HG03095 (cell line): ENCODE results near the gene HDAC2.
A peak's percentile ranks its signal among the peaks of the same experiment; 100 is the strongest.
"Not testable (repeated sequence)": the region's sequence is repeated elsewhere in the genome, so short reads cannot be mapped to it uniquely, and the experiment has no call there.

Source experiments
- ATAC-seq: cut with Tn5 transposase; IDR thresholded peaks from one replicate; pipeline ENCODE4 v1.9.1; 2021; ENCODE audit warnings: moderate library complexity; ENCODE audit not compliant: unreplicated experiment

Gene HDAC2

GRCh38 chr6:113920663-113921267 is 50.2 kb downstream of the HDAC2 start:
- ATAC-seq: peak; percentile 82

- not testable (repeated sequence) for ATAC-seq
These were observed 60.7 kb downstream of the HDAC2 start for GRCh38 chr6:113910285-113910684.

GRCh38 chr6:113909224-113909856 is 61.6 kb downstream of the HDAC2 start:
- no peak for ATAC-seq

- ATAC-seq: no peak
These were observed 62.1 kb downstream of the HDAC2 start for GRCh38 chr6:113908801-113909200.

- ATAC-seq: no peak
These were observed 63.7 kb downstream of the HDAC2 start for GRCh38 chr6:113907102-113907815.

- ATAC-seq: no peak
These were observed 67.2 kb downstream of the HDAC2 start for GRCh38 chr6:113903666-113904330.

- no peak for ATAC-seq
These were observed 69.5 kb downstream of the HDAC2 start for GRCh38 chr6:113901482-113901881.

GRCh38 chr6:113894712-113895674 is 76.0 kb downstream of the HDAC2 start:
- no peak for ATAC-seq

GRCh38 chr6:113893866-113894265 is 77.1 kb downstream of the HDAC2 start:
- ATAC-seq: no peak

- no peak for ATAC-seq
These were observed 77.5 kb downstream of the HDAC2 start for GRCh38 chr6:113893451-113893850.

GRCh38 chr6:113888956-113889630 is 81.9 kb downstream of the HDAC2 start:
- ATAC-seq: no peak

GRCh38 chr6:113888493-113888892 is 82.5 kb downstream of the HDAC2 start:
- ATAC-seq: no peak

GRCh38 chr6:113886512-113886911 is 84.4 kb downstream of the HDAC2 start:
- no peak for ATAC-seq

- ATAC-seq: no peak
These were observed 86.9 kb downstream of the HDAC2 start for GRCh38 chr6:113884011-113884410.
